HG03025 (cell line): ENCODE results near the gene ERC2.

ENCODE experiments used
- ATAC-seq: cut with Tn5 transposase; IDR thresholded peaks from one replicate; pipeline ENCODE4 v1.9.1; 2021; ENCODE audit warnings: mild to moderate bottlenecking, moderate library complexity; ENCODE audit not compliant: unreplicated experiment, low FRiP score

The ERC2 gene

GRCh38 chr3:55782351-55782750 is 685.9 kb downstream of the ERC2 start:
- no peak for ATAC-seq

DNA sequence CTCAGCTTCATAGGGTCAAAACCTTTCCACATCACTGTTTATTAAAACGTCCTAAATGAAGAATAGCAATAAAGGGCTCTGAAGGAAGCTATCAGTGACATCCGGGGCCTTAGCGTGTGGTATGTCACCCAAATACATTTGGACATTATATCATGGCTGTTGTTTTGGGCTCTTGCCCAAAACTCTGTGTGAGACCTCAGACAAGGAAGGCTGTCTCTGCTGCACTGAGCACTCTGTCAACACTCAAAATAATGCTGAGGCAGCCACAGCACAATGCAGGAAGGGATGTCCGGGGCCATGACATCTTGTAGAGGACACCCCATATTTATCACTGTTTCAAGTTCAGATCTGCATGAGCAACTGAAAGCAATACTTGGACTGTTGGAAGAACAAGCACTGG is 687.4 kb downstream of the ERC2 start:
- no peak for ATAC-seq

DNA sequence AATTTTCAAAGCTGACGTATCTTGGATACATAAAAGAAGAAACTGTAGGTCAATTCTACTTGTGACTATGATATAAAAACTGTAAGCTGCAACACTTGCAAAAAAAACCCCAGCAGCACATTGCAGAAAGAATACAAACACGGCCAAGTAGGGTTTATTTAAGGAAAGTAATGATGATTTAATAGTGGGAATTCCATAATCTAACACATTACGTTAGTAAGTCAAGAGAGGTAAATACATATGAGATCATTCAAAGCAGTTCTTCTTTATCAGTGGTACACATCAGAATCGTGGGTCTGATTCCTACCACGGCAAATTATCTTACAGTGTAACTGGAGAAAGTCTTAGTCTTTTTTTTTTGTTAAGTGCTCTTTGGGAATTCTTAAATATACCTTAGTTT is 688.7 kb downstream of the ERC2 start:
- ATAC-seq: no peak

- ATAC-seq: no peak
Observed at GRCh38 chr3:55775366-55776154, 692.7 kb downstream of the ERC2 start.

DNA sequence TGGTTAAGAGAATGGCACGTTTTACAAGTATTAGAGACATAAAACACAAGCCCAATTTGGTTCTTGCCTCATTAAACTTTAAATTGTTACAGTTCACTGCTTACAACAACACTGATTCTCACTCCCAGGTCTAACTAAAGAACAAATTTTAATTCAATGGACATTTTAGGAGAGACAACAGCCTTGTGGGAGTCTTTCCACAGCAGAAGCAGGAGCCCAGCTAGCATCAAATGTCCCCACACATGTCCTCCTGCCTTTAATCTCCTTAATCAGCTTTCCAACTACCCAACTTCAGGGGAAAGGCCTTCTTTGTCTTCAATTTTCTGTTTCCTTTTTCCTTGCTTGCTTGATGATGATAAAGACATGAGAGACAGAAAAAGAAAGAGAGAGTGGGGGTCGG is 693.4 kb downstream of the ERC2 start:
- no peak for ATAC-seq

- no peak for ATAC-seq
Observed at GRCh38 chr3:55771503-55771902, 696.8 kb downstream of the ERC2 start.

- ATAC-seq: no peak
Observed at GRCh38 chr3:55770077-55770476, 698.2 kb downstream of the ERC2 start.

- ATAC-seq: no peak
Observed at GRCh38 chr3:55766753-55767152, 701.5 kb downstream of the ERC2 start.

- no peak for ATAC-seq
Observed at GRCh38 chr3:55765906-55766701, 702.2 kb downstream of the ERC2 start.

- no peak for ATAC-seq
Observed at GRCh38 chr3:55765398-55765797, 702.9 kb downstream of the ERC2 start.

- no peak for ATAC-seq
Observed at GRCh38 chr3:55756976-55757375, 711.3 kb downstream of the ERC2 start.

- ATAC-seq: no peak
Observed at GRCh38 chr3:55755516-55756205, 712.6 kb downstream of the ERC2 start.

DNA sequence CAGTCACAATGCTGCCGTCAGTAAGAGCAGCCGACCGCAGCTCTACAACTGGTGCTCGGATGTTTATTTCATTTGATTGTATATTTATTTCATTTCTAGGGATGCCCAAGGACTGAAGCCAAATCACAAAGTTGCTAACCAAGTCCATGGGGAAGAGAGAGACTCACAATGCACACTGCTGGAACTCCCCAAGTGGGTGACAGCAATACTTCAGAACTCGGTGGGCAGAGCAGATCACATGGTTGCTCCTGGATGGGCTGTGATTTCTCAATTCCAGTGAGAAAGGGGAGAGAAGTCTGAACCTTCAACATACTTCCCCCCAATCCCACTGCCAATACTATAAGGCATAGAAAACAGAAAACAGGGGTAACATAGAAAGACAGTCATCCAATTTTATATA is 715.4 kb downstream of the ERC2 start:
- ATAC-seq: no peak

- ATAC-seq: no peak
Observed at GRCh38 chr3:55751730-55752129, 716.5 kb downstream of the ERC2 start.

DNA sequence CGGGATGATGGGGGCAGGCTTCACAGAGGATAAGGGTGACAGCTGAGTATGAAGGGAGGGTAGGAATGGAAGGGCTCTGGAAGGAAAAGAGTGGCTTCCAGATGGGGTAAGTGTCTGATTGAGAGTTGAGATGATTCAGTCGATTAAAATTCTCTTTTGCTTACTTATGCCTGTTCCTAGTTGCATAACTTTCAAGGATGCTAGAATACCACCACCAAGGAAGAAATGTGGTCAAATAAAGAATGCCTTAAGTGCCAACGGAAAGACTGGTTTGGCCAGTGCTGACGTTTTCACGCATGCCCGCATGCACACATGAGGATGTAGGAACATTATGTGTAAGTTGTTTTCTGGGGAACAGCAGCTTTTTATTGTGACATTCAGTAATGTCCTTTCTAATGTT is 717.7 kb downstream of the ERC2 start:
- ATAC-seq: no peak

DNA sequence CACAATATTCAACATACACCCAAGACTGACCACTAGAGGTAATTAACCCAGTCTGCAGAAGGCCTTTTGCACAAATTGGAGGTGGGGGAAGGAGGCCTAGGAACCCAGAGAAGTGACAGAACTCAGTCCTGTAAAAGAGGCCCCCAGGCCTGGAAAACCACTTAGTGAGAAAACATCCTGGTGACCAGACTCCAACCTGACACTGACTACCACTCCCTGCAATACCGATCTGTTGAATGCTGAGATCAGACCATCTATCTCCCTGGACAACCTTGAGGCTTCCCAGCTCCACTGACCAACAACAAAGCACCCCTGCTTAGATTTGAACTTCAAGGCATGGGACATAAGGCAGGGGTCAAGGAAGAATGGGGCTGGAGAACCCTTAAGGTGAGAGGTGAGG is 719.2 kb downstream of the ERC2 start:
- ATAC-seq: no peak

GRCh38 chr3:55746808-55747413 is 721.4 kb downstream of the ERC2 start:
- no peak for ATAC-seq

DNA sequence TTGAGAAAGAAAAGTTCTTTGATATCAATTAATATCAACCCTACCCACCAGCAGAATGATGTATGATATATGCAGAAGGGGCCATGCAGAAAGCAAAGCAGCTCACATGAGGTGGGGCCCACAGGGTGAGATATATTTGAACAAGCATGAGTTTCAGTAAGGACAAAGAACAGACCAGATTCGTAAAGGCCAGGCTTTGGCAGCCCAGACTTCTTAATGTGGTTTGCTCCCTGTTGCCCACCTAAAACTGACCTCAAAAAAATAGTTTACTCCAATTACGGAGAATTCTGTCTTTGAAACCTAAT is 725.5 kb downstream of the ERC2 start:
- no peak for ATAC-seq

- no peak for ATAC-seq
Observed at GRCh38 chr3:55742022-55742831, 726.0 kb downstream of the ERC2 start.

DNA sequence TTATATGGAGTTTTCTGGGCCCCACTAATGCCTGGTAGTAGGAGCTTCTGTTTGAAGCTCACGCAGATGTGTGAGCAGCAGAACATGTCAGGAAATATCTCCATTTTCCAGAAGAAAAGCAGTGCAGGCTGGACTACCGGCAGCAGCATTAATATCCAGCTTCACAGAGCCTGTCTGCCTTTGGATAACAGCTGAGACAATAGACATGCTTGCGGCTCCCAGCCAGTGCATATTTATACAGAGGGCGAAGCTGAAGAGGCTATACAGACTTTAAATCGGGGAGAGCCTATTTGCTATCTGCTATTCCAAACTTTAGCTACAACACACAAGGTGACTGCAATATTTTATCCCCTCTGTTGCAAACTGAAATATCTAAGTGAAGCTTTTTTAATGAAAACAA is 731.1 kb downstream of the ERC2 start:
- no peak for ATAC-seq
